HEK293 (cell line): ENCODE data around the gene PA2G4.

Source experiments
- FEZF1 ChIP-seq: fragments of 450-650 bp; formaldehyde crosslinking; IDR thresholded peaks from 2 replicates; pipeline ENCODE4 v1.5.1; 2016; ENCODE audit warnings: missing biosample characterization, missing genetic modification characterization
- HIC1 ChIP-seq: fragments of 450-650 bp; formaldehyde crosslinking; IDR thresholded peaks from 2 replicates; pipeline ENCODE4 v1.5.1; 2016; ENCODE audit warnings: missing biosample characterization, missing genetic modification characterization
- KLF16 ChIP-seq: fragments of 450-650 bp; formaldehyde crosslinking; IDR thresholded peaks from 2 replicates; pipeline ENCODE4 v1.5.1; 2017; ENCODE audit warnings: missing biosample characterization, missing genetic modification characterization
- KLF8 ChIP-seq: fragments of 450-650 bp; formaldehyde crosslinking; IDR thresholded peaks from 2 replicates; pipeline ENCODE4 v1.5.1; 2016; ENCODE audit warnings: missing biosample characterization, missing genetic modification characterization
- MYNN ChIP-seq: fragments of 450-650 bp; formaldehyde crosslinking; IDR thresholded peaks from 2 replicates; pipeline ENCODE4 v1.5.1; 2016; ENCODE audit warnings: missing biosample characterization, missing genetic modification characterization, borderline replicate concordance
- RBAK ChIP-seq: fragments of 450-650 bp; formaldehyde crosslinking; IDR thresholded peaks from 2 replicates; pipeline ENCODE4 v1.5.1; 2016; ENCODE audit warnings: missing biosample characterization, missing genetic modification characterization
- YY1 ChIP-seq: fragments of 450-650 bp; formaldehyde crosslinking; IDR thresholded peaks from 2 replicates; pipeline ENCODE4 v1.5.1; 2018; ENCODE audit warnings: missing biosample characterization, missing genetic modification characterization
- ZBTB44 ChIP-seq: fragments of 450-650 bp; IDR thresholded peaks from 2 replicates; pipeline ENCODE4 v1.5.1; 2018; ENCODE audit warnings: missing biosample characterization, mild to moderate bottlenecking, missing genetic modification characterization
- ZBTB6 ChIP-seq: fragments of 450-650 bp; formaldehyde crosslinking; IDR thresholded peaks from 2 replicates; pipeline ENCODE4 v1.5.1; 2017; ENCODE audit warnings: missing biosample characterization, missing genetic modification characterization
- ZNF140 ChIP-seq: fragments of 450-650 bp; formaldehyde crosslinking; IDR thresholded peaks from 2 replicates; pipeline ENCODE4 v1.5.1; 2016; ENCODE audit warnings: missing biosample characterization, missing genetic modification characterization
- ZNF157 ChIP-seq: fragments of 450-650 bp; formaldehyde crosslinking; IDR thresholded peaks from 2 replicates; pipeline ENCODE4 v1.5.1; 2016; ENCODE audit warnings: missing biosample characterization, missing genetic modification characterization
- ZNF239 ChIP-seq: fragments of 450-650 bp; formaldehyde crosslinking; IDR thresholded peaks from 2 replicates; pipeline ENCODE4 v1.5.1; 2016; ENCODE audit warnings: missing biosample characterization, missing genetic modification characterization
- ZNF26 ChIP-seq: fragments of 450-650 bp; formaldehyde crosslinking; IDR thresholded peaks from 2 replicates; pipeline ENCODE4 v1.5.1; 2016; ENCODE audit warnings: missing biosample characterization, missing genetic modification characterization
- ZNF274 ChIP-seq, 2 experiments: fragments of 200-500 bp in 1 of 2; fragments of 450-650 bp in 1 of 2; sonication (Bioruptor generic) in 1 of 2; formaldehyde crosslinking in 1 of 2; IDR thresholded peaks; 2 replicates each; pipeline versions ENCODE4 v1.5.1 to v1.6.1; 2014 to 2016; ENCODE audit warnings: borderline replicate concordance in 1 of 2, inconsistent platforms in 1 of 2, low read length in 1 of 2, missing biosample characterization in 1 of 2, missing genetic modification characterization in 1 of 2
- ZNF302 ChIP-seq: fragments of 450-650 bp; formaldehyde crosslinking; IDR thresholded peaks from 2 replicates; pipeline ENCODE4 v1.5.1; 2016; ENCODE audit warnings: missing biosample characterization, missing genetic modification characterization, low read depth
- ZNF335 ChIP-seq: fragments of 450-650 bp; formaldehyde crosslinking; conservative IDR thresholded peaks from 2 replicates; pipeline ENCODE4 v1.5.1; 2016; ENCODE audit warnings: missing biosample characterization, missing genetic modification characterization
- ZNF398 ChIP-seq: fragments of 450-650 bp; formaldehyde crosslinking; IDR thresholded peaks from 2 replicates; pipeline ENCODE4 v1.5.1; 2017; ENCODE audit warnings: missing biosample characterization, missing genetic modification characterization
- ZNF426 ChIP-seq: fragments of 450-650 bp; formaldehyde crosslinking; IDR thresholded peaks from 2 replicates; pipeline ENCODE4 v1.5.1; 2017; ENCODE audit warnings: missing biosample characterization, missing genetic modification characterization, mild to moderate bottlenecking, inconsistent platforms, moderate library complexity
- ZNF449 ChIP-seq: fragments of 450-650 bp; formaldehyde crosslinking; IDR thresholded peaks from 2 replicates; pipeline ENCODE4 v1.5.1; 2017; ENCODE audit warnings: missing biosample characterization, mild to moderate bottlenecking, missing genetic modification characterization, moderate library complexity
- ZNF501 ChIP-seq: fragments of 450-650 bp; formaldehyde crosslinking; IDR thresholded peaks from 2 replicates; pipeline ENCODE4 v1.5.1; 2016; ENCODE audit warnings: missing biosample characterization, missing genetic modification characterization
- ZNF549 ChIP-seq: fragments of 450-650 bp; IDR thresholded peaks from 2 replicates; pipeline ENCODE4 v1.5.1; 2018; ENCODE audit warnings: missing biosample characterization, missing genetic modification characterization, mild to moderate bottlenecking, inconsistent platforms, moderate library complexity
- ZNF571 ChIP-seq: fragments of 450-650 bp; formaldehyde crosslinking; IDR thresholded peaks from 2 replicates; pipeline ENCODE4 v1.5.0; 2017; ENCODE audit warnings: missing biosample characterization, missing genetic modification characterization
- ZNF621 ChIP-seq: fragments of 450-650 bp; formaldehyde crosslinking; IDR thresholded peaks from 2 replicates; pipeline ENCODE4 v1.5.1; 2017; ENCODE audit warnings: missing biosample characterization, missing genetic modification characterization
- ZNF629 ChIP-seq: fragments of 450-650 bp; formaldehyde crosslinking; IDR thresholded peaks from 2 replicates; pipeline ENCODE4 v1.5.1; 2017; ENCODE audit warnings: missing biosample characterization, missing genetic modification characterization
- ZNF654 ChIP-seq: fragments of 450-650 bp; formaldehyde crosslinking; IDR thresholded peaks from 2 replicates; pipeline ENCODE4 v1.5.1; 2016; ENCODE audit warnings: low read depth, missing biosample characterization, missing genetic modification characterization
- ZNF670 ChIP-seq: fragments of 450-650 bp; formaldehyde crosslinking; IDR thresholded peaks from 2 replicates; pipeline ENCODE4 v1.5.1; 2016; ENCODE audit warnings: missing biosample characterization, missing genetic modification characterization, low read depth
- ZSCAN18 ChIP-seq: fragments of 450-650 bp; formaldehyde crosslinking; IDR thresholded peaks from 2 replicates; pipeline ENCODE4 v1.5.1; 2016; ENCODE audit warnings: missing biosample characterization, missing genetic modification characterization

Gene PA2G4

GRCh38 chr12:56158029-56158925 lies 53.9 kb downstream of the PA2G4 start, which contains the start of gene MYL6 (continued):
- TF ChIP-seq ZNF549 = no peak
- no peak for TF ChIP-seq ZNF571 (tag by site-specific recombination)
- TF ChIP-seq ZNF140 = no peak
- TF ChIP-seq ZNF449 (tag by site-specific recombination) = no peak
- 0 out of 2 replicates have a peak, but pooled peaks have one; percentile 6 for TF ChIP-seq ZNF26 (tag by site-specific recombination)
- TF ChIP-seq ZNF670 = no peak
- TF ChIP-seq ZNF426 = no peak
- TF ChIP-seq ZNF274 (IDR thresholded peaks at IDR 0.05; ENCODE audit: low read length) = no peak
- no peak for TF ChIP-seq ZNF274 (tag by site-specific recombination; IDR thresholded peaks at IDR 0.05; ENCODE audit: borderline replicate concordance)
- TF ChIP-seq MYNN = no peak
- peak; percentile 92 for TF ChIP-seq KLF16
- peak; percentile 89 for TF ChIP-seq YY1 (tag by site-specific recombination)
- TF ChIP-seq ZNF621 (tag by site-specific recombination) = no peak
- peak; percentile 32; the same call in 1 of the 2 replicates for TF ChIP-seq ZNF157 (tag by site-specific recombination)
- TF ChIP-seq ZNF501 (tag by site-specific recombination) = peak; percentile 99
- TF ChIP-seq ZNF629 (tag by site-specific recombination) = peak; percentile 96
- peak; percentile 88 for TF ChIP-seq KLF8 (tag by site-specific recombination)
- TF ChIP-seq ZNF654 (tag by site-specific recombination) = no peak; the same call in 1 of the 2 replicates
- TF ChIP-seq ZNF398 (tag by site-specific recombination) = peak; percentile 72
- peak; percentile 87 for TF ChIP-seq ZSCAN18 (tag by site-specific recombination)
- no peak for TF ChIP-seq ZNF302 (tag by site-specific recombination)
- TF ChIP-seq ZNF335 (tag by site-specific recombination) = peak; percentile 67
- TF ChIP-seq FEZF1 = peak; percentile 93
- TF ChIP-seq RBAK (tag by site-specific recombination) = no peak
- TF ChIP-seq ZBTB44 (tag by site-specific recombination) = 0 out of 2 replicates have a peak, but pooled peaks have one; percentile 13
- TF ChIP-seq ZBTB6 (tag by site-specific recombination) = peak; percentile 47; the same call in 1 of the 2 replicates
- TF ChIP-seq ZNF239 (tag by site-specific recombination) = peak; percentile 78
- TF ChIP-seq HIC1 (tag by site-specific recombination) = no peak
